Glomerular visceral epithelial cell (primary cell): ENCODE results near the gene RAE1.

Experiments
- DNase-seq: peaks from one replicate; pipeline ENCODE4 v3.0.0-alpha.2; 2016; ENCODE audit errors: extremely low spot score

The RAE1 gene

GRCh38 chr20:57388953-57389694, 38.1 kb downstream of the RAE1 start:
- peak; percentile 53 for DNase-seq

- no peak for DNase-seq
Observed at GRCh38 chr20:57389695-57390603, 38.9 kb downstream of the RAE1 start.

DNA sequence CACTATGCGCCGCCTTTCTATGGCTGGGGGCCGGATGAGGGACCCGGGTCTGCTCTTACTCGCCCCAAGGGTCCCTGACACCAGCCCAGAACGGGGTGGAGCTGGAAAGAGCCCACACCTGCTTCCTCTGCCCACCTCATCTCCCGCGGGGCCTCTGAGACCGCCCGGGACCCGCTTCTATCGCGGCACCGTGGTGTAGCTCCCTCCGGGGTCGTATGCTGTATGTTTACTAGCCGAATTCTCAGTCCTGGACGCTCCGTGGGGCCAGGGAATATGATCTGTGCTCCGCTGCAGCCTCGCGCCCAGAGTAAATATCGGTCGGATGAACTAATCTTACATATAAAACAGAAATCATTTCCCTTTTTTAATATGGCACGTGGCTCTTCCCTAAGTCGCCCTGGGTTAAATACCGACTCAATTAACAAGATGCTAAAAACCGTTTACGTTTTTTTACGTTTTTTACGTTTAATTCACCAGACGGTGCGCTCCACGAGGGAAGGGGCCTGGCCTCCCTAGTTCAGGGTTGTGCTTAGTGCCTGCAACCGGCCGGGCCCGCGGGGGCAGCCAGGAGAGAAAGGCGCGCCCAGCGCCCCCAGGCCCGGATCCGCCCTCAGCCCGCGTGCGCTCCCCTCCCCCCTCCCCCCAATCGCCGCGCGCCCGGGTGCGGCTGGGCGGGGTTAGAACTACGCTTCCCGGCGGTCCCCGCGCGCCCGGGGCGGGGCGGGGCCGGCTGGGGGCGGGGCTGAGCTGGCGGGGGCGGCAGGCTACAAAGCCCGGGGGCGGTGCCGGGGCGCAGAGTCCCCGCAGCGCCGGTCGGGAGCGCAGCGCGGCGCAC, 39.8 kb downstream of the RAE1 start, which contains the start of gene RBM38:
RBM38 (plus strand) TSS at position 793 of the 835 bp plus-strand sequence. CDS start 186 bp downstream, outside the sequence.
- peak; percentile 85 for DNase-seq

DNA sequence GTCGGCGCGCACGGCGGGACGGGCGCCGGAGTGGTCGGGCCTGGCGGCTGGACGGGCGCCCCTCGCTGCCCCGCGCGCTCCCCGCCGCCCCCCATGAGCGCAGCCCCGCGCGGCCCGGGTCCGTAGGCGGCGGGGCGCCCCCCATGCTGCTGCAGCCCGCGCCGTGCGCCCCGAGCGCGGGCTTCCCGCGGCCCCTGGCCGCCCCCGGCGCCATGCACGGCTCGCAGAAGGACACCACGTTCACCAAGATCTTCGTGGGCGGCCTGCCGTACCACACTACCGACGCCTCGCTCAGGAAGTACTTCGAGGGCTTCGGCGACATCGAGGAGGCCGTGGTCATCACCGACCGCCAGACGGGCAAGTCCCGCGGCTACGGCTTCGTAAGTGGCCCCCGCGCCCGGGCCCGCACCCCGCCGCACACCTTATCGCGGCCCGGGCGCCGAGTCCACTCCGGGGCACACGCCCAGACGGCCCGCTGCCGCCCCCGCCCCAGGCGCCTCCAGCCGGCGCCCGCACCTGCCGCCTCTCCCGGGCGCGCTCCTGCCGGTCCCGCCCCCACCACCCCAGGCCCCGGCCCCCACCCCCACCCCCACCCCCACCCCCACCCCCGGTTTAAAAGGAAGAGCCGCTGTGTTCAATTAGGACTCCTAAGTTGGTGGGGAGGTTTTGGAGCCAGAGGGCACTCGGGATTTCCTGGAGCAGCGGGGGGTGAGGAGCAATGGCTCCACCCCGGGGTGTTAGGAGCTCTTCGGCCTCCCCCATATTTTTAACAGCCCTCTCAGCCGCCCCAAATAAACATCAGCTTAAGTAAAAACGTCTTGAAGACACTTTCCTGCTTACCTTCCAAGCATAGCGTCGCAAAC, 40.6 kb downstream of the RAE1 start:
- DNase-seq, result peak; percentile 29

DNA sequence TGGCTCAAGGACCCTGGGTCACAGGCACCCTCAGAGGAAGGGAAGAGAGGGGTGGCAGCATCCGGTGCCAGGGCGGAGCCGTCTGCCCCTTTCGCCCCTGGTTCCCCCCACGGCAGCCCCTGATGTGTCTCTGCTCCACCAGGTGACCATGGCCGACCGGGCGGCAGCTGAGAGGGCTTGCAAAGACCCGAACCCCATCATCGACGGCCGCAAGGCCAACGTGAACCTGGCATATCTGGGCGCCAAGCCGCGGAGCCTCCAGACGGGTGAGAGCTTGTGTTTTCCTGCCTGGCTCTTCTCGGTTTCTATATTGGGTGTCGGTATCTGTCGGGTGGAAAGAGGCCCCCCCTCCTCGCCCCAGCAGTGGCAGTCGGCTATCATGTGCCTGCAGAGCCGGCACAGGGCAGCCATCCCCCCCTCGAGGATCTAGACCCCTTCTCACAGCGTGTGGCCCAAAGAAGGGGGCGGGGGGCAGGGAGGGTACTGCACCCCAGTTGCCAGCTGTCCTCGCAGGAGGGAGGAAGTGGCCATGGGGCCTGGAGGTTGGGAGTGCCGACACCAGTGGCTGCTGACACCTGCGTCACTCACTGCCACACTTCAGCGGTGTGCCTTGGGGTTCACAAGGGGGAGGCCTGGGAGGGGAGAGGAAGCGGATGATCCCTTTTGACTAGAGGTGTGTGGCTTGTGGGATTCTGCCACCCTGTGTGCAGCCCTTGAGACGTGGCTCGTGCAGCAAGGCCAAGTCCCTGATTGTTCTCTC, 41.6 kb downstream of the RAE1 start:
- no peak for DNase-seq

DNA sequence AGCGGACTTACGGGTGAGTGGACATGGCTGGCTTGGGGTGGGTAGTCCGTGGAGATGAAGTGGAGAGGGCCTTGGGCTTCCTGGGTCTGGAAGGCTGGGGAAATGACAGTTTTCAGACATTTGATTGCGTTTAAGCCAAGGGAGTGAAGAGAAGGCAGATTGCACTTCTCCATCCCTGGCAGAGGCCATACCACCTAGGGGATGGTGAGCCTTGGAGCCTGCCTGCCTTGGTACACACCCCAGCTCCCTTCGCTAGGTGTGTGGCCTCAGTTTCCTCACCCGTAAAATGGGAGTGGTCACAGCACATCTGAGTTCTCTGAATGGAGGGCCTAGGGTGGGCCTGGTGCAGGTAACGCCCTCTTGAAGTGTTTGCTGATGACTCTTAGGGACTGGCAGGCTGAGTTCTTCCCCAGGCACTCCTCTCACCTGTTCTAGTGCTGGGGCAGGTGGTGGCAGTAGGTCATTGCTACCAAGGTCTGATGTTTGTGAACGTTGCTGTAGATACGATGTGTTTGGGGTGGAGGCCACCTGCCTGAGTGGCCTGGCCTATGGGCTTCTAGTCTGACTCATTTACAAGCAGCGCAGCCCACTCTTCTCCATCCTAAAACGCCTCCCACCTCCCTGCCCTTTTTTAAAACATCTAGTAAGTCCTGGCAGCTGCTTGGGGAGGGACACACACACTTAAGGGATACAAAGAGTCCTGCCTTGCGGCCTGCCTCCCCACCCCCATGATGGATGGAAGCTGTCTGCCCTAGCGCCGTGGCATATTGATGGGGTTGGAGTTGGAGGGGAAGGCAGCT, 42.5 kb downstream of the RAE1 start:
- DNase-seq, result no peak

DNA sequence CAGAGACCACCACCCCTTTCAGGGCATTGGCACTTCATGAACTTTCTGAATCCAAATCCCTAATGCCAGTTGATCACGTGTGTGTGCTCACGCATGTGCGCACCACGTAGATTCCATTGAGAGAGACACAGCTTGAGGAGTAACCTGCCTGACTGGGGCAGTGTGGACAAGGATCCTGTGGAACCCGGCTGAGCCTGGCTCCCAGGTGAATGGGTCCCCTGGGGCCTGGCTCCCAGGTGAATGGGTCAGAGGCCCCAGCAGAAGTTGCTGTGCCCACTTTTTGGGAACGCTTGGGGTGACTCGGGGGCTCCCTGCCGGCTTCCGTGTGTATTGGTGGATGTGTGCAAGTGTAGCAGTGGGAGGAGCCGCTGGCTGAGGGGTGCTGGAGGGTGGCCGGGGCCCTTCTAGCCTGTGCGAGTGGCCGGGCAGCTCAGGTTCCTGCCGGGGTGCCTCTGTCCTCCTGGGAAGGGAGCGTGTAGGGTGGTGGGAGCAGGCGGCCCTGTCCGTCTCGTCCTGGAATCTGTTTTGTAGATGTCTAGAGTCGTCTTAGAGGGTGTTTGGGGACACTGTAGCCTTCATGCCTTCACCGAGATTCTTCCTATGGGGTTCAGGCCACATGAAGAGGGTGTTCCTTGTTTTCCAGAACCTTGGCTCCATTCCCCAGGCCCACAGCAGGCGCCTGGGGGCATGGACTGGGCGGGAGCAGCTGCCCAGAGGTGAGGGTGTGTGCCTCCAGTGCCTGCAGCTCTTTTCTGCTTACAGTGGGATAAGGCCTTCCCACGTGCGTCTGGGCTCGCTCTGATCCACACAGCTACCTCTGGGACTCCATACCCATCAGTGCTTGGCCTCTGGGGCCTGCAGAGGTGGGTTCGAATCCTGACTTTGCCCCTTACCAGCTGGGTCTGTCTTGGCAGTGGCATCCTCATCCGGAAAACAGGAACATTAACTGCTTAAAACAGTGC, 43.3 kb downstream of the RAE1 start:
- no peak for DNase-seq

DNA sequence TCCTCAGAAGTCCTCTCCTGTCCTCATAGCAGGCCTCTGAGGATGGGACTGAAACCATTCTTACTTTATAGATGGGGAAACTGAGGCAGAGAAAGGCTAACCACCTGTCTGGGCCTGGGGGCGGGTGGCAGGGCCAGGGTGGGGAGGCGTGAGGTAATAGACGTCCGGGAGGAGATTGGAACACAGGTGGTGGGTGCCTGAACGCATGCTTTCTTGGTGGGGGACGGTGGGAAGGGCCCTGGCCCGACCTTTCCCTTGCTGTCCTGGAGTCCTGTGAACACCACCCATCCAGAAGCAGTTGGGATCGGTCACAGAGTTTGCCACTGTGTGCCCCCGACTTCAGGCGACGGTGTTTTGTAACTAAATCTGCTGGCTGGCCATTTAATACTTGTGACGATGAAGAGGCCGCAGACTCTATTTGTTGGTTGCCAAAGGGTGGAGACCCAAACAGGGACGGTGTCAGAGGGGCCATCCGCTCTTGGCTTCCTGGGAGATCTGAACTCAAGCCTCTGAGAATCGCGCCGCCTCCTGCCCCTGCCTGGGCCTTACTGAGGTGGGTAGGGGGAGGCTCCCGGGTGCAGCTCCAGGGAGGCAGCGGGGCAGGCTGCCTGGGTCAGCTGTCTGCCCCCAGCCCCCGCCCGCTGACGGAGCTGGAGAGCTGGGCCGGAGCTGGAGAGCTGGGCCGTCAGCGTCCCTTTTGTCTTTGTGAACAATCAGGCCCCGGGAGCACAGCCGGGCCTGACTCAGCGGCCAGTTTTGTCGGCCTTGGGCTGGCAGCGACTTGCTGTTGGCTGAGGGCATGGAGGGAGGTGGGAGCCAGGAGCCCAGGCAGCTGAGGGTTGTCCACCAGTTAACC, 44.3 kb downstream of the RAE1 start:
- DNase-seq, result peak; percentile 70

- DNase-seq, result no peak
Observed at GRCh38 chr20:57396212-57396983, 45.3 kb downstream of the RAE1 start.

- no peak for DNase-seq
Observed at GRCh38 chr20:57396984-57397692, 46.1 kb downstream of the RAE1 start.

DNA sequence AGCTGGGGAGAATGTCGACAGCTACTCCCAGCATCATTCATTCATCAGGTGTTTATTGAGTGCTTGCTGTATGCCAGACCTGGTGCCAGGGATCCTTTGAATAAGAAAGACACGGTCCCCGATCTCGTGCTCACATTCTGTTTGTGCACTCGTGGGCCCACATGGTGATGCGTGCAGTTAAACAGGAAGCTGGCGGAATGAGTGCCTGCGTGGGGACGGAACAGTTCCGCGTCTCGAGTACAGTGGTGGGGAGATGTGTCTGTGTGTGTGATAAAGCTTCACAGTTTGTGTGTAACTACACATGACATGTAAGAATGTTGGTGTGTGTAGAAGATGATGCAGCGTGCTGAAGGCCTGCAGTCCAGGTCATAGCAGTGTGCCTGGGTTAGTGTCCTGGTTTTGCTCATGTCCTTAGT, 46.6 kb downstream of the RAE1 start:
- DNase-seq, result no peak

- no peak for DNase-seq
Observed at GRCh38 chr20:57398231-57398821, 47.3 kb downstream of the RAE1 start.

GRCh38 chr20:57398901-57399535, 48.0 kb downstream of the RAE1 start:
- no peak for DNase-seq

DNA sequence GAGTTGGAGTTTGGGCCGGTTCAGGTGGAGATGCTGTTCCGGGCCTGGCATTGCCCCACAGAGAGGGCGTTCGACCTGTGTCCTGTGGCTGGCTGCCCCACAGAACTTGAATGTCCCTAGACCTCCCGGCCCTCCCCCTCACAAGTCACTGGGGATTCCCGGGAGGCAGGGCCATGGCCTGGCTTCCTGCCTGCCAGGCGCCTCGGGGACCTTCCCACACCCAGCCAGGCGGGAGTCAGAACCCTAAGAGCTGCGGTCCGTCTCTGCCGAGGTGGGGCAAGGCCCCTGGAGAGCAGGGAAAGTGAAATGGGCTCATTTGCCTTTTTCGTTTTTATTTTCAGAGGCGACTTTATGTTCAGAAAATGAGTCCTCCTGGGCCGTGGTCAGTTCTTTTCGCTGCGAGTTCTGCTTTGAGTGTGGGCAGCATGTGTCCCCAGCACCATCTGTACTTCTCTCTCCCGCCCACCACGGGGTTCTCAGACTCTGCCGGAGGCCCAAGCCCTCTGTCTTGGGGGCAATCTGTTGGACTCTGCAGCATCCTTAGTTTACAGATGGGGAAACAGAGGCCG, 48.6 kb downstream of the RAE1 start:
- peak; percentile 60 for DNase-seq
